OCI-LY7 (cell line): Measurements from ENCODE around the gene PLA2G2D. TPM values are rescaled to one million over a fixed set of nuclear protein-coding genes. Genes with fewer than 3 reads are reported as not detected.

ENCODE experiments used
- BruUV-seq: library from RNA; stranded (reverse); fragments of 400-500 nt; replicated peaks from 2 replicates; lab custom pipeline; 2021; lab: Mats Ljungman, UMichigan
- CTCF ChIA-PET: fragments of 300-600 bp; sonication (Branson Sonifier 250); formaldehyde crosslinking; loops from one replicate; lab custom pipeline; 2022; ENCODE audit warnings: antibody characterized with exemption; ENCODE audit not compliant: unreplicated experiment; lab: Charles Lee
- POLR2A ChIA-PET: fragments of 300-600 bp; sonication (Branson Sonifier 250); formaldehyde crosslinking; loops from one replicate; lab custom pipeline; 2022; ENCODE audit warnings: antibody characterized with exemption; lab: Charles Lee
- DNase-seq: peaks from one replicate; pipeline ENCODE4 v3.0.0-alpha.2; 2015; ENCODE audit warnings: low spot score
- H2AFZ ChIP-seq: fragments of 200-600 bp; sonication (generic), shearing (Covaris generic); 2 replicates; pipeline ENCODE4 v1.6.1; 2014; ENCODE audit warnings: mild to moderate bottlenecking, antibody characterized with exemption, low read length, moderate library complexity
- H3K27ac ChIP-seq: fragments of 200-600 bp; sonication (generic); 2 replicates; pipeline ENCODE4 v1.5.1; 2014; ENCODE audit warnings: mixed run types, low read depth, mild to moderate bottlenecking, moderate library complexity, low read length, inconsistent platforms; ENCODE audit not compliant: poor library complexity, severe bottlenecking
- H3K36me3 ChIP-seq: fragments of 200-600 bp; sonication (generic); 2 replicates; pipeline ENCODE4 v1.6.1; 2014; ENCODE audit warnings: mild to moderate bottlenecking, antibody characterized with exemption, low read length, moderate library complexity, mixed read lengths; ENCODE audit not compliant: insufficient read depth
- H3K4me1 ChIP-seq: fragments of 200-600 bp; sonication (generic); 2 replicates; pipeline ENCODE4 v1.5.1; 2014; ENCODE audit warnings: mild to moderate bottlenecking, low read length; ENCODE audit not compliant: insufficient read depth, poor library complexity, severe bottlenecking
- H3K4me2 ChIP-seq: fragments of 200-600 bp; sonication (generic); 2 replicates; pipeline ENCODE4 v1.6.1; 2014; ENCODE audit warnings: mild to moderate bottlenecking, low read length
- H3K4me3 ChIP-seq: fragments of 200-600 bp; sonication (generic); 2 replicates; pipeline ENCODE4 v1.5.1; 2014; ENCODE audit warnings: mild to moderate bottlenecking, low read depth, low read length; ENCODE audit not compliant: poor library complexity, severe bottlenecking
- H3K79me2 ChIP-seq: fragments of 200-600 bp; sonication (generic); 2 replicates; pipeline ENCODE4 v1.6.1; 2016; ENCODE audit warnings: low read depth, mild to moderate bottlenecking, low read length, moderate library complexity, mixed read lengths; ENCODE audit not compliant: insufficient read depth
- H3K9me2 ChIP-seq: fragments of 200-600 bp; sonication (generic); 2 replicates; pipeline ENCODE4 v1.6.1; 2016; ENCODE audit warnings: mild to moderate bottlenecking, low read length, mixed read lengths; ENCODE audit not compliant: insufficient read depth
- H3K9me3 ChIP-seq: fragments of 200-600 bp; sonication (generic); 2 replicates; pipeline ENCODE4 v1.6.1; 2014; ENCODE audit warnings: mild to moderate bottlenecking, mixed run types, low read length, mixed read lengths
- H4K20me1 ChIP-seq: fragments of 200-600 bp; sonication (generic); 2 replicates; pipeline ENCODE4 v1.6.1; 2014; ENCODE audit warnings: mild to moderate bottlenecking, antibody characterized with exemption, low read length, moderate library complexity, mixed read lengths; ENCODE audit not compliant: insufficient read depth
- EZH2phosphoT487 ChIP-seq: fragments of 200-600 bp; sonication (generic); IDR thresholded peaks from 2 replicates; pipeline ENCODE4 v1.6.1; 2018; ENCODE audit warnings: low read depth, borderline replicate concordance, mild to moderate bottlenecking, mixed run types, antibody characterized with exemption, low read length, moderate library complexity, mixed read lengths
- intact Hi-C: fragments of 100-400 bp; cut with micrococcal nuclease; formaldehyde crosslinking; loops from one replicate; pipeline ENCODE4 v1.10.0; 2022; ENCODE audit not compliant: unreplicated experiment
- total RNA-seq, 2 experiments: library from RNA; depleted of rRNA in 1 of 2; stranded (reverse); fragments of >200 nt in 1 of 2; shearing (Covaris generic) in 1 of 2; gene quantifications; 2 replicates each; pipeline ENCODE4 v1.2.3, GENCODE V29; 2014 to 2022
- TF ChIP-seq, protein P1 (sequence below): fragments of 200-600 bp; sonication (generic); conservative IDR thresholded peaks from 2 replicates; pipeline ENCODE4 v1.5.1; 2014; ENCODE audit warnings: mild to moderate bottlenecking, antibody characterized with exemption, low read length, moderate library complexity, mixed read lengths

PLA2G2D gene
- total RNA-seq, 2 experiments from 2014 or later: not detected

DNA sequence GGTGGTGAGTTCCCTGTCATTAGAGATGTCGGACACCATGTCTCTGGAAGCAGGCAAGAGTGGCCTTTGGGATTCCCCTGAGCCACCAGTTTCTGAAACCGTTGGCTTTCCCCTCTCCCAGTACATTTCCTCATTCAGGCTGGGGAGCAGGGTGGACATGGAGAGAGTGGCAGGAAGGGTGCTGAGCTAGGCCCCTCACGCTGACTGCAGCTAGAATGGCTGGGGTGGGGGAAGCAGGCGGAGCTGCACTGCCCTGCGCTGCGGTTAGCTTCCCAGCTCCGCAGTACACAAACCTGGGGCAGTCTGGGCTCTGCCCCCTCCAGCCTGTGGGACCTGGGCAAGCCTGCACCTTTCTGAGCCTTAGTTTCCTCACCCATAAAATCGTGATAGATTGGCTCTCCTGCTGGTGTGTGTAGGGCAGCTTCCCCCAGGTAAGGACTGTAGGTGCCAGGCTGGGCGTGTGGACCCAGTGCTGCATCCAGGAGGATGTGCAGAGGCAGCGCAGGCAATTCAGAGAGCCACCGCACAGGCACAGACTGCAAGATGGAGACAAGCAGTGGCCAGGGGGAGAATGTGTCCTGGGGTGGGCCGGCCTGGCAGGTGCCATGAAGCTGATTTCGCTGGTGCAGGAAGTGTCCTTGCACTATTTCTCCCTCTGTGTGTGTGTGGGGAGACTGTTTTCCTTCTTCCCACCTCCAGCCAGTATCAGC lies 22.8 kb upstream of the PLA2G2D start:
- ChIA-PET POLR2A (no interaction called here), CTCF (interaction anchor here (1.1 kb wide), 1 partner anchor 15 kb away, joined by 3 read pairs; no protein-coding TSS in a partner anchor)
- H3K9me3 ChIP-seq: no peaks in the 10 kb centered on the region
- TF ChIP-seq, protein P1, sequence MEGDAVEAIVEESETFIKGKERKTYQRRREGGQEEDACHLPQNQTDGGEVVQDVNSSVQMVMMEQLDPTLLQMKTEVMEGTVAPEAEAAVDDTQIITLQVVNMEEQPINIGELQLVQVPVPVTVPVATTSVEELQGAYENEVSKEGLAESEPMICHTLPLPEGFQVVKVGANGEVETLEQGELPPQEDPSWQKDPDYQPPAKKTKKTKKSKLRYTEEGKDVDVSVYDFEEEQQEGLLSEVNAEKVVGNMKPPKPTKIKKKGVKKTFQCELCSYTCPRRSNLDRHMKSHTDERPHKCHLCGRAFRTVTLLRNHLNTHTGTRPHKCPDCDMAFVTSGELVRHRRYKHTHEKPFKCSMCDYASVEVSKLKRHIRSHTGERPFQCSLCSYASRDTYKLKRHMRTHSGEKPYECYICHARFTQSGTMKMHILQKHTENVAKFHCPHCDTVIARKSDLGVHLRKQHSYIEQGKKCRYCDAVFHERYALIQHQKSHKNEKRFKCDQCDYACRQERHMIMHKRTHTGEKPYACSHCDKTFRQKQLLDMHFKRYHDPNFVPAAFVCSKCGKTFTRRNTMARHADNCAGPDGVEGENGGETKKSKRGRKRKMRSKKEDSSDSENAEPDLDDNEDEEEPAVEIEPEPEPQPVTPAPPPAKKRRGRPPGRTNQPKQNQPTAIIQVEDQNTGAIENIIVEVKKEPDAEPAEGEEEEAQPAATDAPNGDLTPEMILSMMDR: no peak
- no peak for TF ChIP-seq EZH2phosphoT487
- H2AFZ ChIP-seq: no peak overlapping the region
- intact Hi-C loops: no loop called here
- no peak overlapping the region for H3K4me2 ChIP-seq
- H3K4me1 ChIP-seq: no peaks in the 10 kb centered on the region
- H3K79me2 ChIP-seq: no peaks in the 10 kb centered on the region
- no peak for DNase-seq
- no peak overlapping the region for H3K27ac ChIP-seq
- no peaks in the 10 kb centered on the region for H3K36me3 ChIP-seq
- H4K20me1 ChIP-seq: no peaks in the 10 kb centered on the region
- H3K4me3 ChIP-seq: no peak overlapping the region
- no TSS peak for BruUV-seq
- no peaks in the 10 kb centered on the region for H3K9me2 ChIP-seq

DNA sequence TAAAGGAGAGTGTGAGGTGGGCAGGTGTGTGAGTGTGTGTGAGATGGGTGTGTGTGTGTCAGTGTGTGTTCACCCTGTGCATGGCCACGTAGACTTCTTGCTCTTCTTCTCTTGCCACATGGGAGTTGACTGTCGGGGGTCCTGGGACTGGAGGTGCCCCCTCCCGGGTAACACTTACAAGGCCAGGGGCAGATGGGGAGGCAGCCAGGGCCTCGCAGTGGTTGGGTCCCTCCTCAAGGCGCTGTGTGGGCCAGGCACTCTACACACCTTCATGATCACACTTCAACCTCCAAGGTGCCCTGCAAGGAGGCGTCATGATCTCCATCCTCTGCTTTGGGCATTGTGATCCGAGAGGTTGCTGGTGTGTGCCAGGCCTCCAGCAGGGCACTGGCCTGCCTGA lies 22.1 kb upstream of the PLA2G2D start:
- H2AFZ ChIP-seq: no peak overlapping the region
- no peaks in the 10 kb centered on the region for H3K9me3 ChIP-seq
- DNase-seq: no peak
- no peaks in the 10 kb centered on the region for H3K36me3 ChIP-seq
- ChIA-PET POLR2A (no interaction called here), CTCF (interaction anchor here (1.1 kb wide), 1 partner anchor 14 kb away, joined by 3 read pairs; no protein-coding TSS in a partner anchor)
- intact Hi-C loops: no loop called here
- no peaks in the 10 kb centered on the region for H4K20me1 ChIP-seq
- H3K79me2 ChIP-seq: no peaks in the 10 kb centered on the region
- H3K4me1 ChIP-seq: no peaks in the 10 kb centered on the region
- BruUV-seq: no TSS peak
- TF ChIP-seq EZH2phosphoT487: no peak
- H3K9me2 ChIP-seq: no peaks in the 10 kb centered on the region
- no peak overlapping the region for H3K4me2 ChIP-seq
- no peak overlapping the region for H3K27ac ChIP-seq
- H3K4me3 ChIP-seq: no peak overlapping the region

DNA sequence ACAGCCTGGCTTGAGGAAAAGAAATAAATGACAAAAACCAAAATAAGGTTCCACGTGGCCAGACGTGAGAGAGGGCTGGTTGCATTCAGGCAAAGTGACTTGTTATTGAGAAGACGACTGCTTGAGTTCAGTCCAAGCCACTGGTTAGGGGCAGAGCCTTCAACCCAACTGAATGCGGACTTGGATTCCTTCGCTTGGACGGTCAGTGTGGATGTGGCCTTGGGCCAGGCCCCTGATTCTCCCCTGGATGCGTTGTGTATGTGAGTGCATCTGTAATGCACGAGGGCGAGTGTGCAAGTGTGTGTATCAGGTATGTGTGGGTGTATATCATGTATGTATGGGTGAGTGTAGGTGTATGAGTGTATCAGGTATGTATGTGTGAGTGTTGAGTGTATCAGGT lies 21.7 kb upstream of the PLA2G2D start:
- no peaks in the 10 kb centered on the region for H3K9me3 ChIP-seq
- H3K79me2 ChIP-seq: no peaks in the 10 kb centered on the region
- H3K4me2 ChIP-seq: no peak overlapping the region
- no peak for DNase-seq
- CTCF ChIA-PET: no interaction called here
- no peak overlapping the region for H3K4me3 ChIP-seq
- intact Hi-C loops: no loop called here
- H3K36me3 ChIP-seq: no peaks in the 10 kb centered on the region
- BruUV-seq: no TSS peak
- no peak overlapping the region for H3K27ac ChIP-seq
- no peaks in the 10 kb centered on the region for H3K9me2 ChIP-seq
- H3K4me1 ChIP-seq: no peaks in the 10 kb centered on the region
- POLR2A ChIA-PET: no interaction called here
- no peaks in the 10 kb centered on the region for H4K20me1 ChIP-seq
- H2AFZ ChIP-seq: no peak overlapping the region
- TF ChIP-seq, protein P1: no peak
- TF ChIP-seq EZH2phosphoT487: no peak
